HG03558 (cell line): ENCODE measurements around the gene MKI67.
"Not testable (repeated sequence)": the region's sequence is repeated elsewhere in the genome, so short reads cannot be mapped to it uniquely, and the experiment has no call there.

ENCODE experiments used
- ATAC-seq: cut with Tn5 transposase; IDR thresholded peaks from one replicate; pipeline ENCODE4 v1.9.1; 2021; ENCODE audit warnings: moderate number of reproducible peaks; ENCODE audit not compliant: unreplicated experiment; ENCODE audit errors: extremely low read depth

The MKI67 gene

DNA sequence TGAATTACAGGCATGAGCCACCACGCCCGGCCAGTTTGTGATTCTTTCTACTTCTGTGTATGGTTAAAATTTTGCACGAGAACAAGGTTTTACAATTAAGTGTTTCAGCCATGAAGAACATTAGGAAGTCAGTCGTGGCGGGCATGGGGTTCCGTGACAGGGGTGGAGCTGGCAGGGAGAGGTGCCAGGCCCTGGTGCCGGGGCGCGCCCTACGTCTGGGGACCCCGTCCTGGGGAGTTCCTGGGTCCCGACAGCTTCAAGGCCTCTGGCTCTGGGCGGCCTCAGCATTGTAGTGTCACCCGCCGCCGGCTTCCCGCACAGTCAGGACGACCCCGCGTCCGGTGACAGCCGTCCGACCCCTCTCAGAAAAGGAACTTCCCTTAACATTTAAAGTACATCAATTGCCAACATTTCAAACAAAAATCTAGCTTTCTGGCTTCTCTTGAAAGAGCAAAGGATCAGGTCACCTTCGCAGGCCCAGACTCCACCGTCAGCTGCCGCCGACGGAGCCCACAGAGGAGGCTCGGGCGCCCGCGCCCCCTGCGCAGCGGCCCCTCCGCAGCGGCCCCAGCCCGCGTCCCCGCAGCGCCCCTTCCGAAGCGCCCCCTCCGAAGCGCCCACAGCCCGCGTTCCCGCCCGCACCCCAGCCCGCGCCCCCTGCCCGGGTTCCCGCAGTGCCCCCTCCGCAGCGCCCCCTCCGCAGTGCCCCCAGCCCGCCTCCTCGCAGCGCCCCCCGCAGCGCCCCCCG, 23.2 kb upstream of the MKI67 start:
- no peak for ATAC-seq

DNA sequence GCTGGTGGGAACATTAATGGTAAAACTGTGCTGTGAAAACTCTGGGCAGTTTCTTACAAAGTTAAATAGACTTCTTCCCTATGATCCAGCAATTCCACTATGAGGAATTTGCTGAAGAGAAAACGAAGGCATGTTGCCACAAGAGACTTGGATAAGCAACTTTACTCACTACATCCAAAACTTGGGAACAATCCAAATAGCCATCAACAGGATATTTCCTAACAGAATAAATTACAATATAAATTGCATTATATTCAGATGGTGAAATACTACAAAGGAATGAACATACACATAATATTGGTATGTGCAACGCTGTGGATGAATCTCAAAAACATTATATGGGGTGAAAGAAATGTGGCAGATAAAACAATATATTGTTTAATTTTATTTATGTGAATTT, 21.4 kb upstream of the MKI67 start:
- ATAC-seq: no peak

DNA sequence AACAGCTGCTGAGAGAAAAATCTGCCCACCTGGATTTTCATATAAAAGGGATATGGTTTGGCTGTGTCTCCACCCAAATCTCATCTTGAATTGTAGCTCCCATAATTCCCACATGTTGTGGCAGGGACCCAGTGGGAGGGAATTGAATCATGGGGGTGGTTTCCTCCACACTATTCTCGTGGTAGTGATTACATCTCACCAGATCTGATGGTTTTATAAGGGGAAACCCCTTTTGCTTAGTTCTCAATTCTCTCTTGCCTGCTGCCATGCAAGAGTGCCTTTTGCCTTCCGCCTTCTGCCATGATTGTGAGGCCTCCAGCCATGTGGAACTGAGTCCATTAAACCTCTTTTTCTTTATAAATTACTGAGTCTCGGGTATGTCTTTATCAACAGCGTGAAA, 20.8 kb upstream of the MKI67 start:
- ATAC-seq: no peak

DNA sequence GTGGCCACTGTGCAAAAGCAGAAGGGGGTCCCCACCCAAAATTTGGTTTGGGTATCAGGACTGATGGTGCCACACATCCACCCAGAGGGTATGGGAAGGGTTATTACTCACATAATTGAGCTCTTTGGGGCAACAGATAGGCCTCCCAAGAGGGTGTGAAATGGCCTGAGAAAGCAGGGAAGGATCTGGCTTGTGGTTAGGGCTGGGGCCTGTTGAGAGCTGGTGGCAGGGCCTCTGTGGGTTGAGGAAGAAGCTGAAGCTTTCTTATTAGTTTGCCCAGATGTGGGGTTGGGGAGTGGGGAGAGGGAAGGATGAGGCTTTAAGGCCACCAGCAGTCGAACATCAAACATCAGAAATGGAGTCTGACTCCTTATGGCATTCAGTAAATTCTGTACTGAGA, 18.3 kb upstream of the MKI67 start:
- no peak for ATAC-seq

DNA sequence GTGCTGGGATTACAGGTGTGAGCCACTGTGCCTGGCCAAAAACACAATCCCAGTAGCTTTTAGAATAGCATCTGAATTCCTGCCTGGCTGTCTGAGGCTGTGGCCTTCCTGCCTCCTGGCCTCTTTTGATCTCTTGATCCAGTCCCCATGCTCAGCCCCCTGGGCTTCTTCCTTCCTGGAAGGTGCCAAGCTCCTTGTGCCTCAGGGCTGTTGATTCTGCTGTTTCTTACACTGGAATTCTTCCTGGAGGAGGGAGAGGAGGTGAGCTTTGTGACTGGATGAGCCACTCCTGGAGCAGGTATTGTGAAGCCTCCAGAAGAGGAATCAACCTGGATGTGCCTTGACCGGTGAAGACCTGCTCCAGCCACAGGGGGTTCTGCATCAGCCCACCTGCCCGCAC, 17.3 kb upstream of the MKI67 start:
- no peak for ATAC-seq

DNA sequence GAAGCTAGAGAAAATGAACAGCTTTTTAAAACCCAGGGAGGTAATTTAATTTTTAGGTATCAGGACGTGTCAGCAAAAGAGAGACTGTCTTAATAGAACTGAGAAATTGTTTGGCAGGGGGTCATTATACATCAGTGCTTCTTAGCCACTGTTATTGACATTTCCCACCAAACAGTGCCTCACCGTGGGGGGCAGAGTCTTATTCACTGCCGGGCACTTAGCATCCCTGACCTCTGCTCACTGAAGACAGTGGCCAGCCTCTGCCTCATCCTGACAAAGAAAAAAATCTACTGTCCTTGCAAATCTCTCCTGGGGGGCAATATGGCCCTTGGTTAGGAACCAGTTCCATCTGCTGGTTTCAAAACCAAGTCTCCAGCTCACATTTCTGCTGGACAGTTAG, 14.2 kb upstream of the MKI67 start:
- ATAC-seq: no peak

DNA sequence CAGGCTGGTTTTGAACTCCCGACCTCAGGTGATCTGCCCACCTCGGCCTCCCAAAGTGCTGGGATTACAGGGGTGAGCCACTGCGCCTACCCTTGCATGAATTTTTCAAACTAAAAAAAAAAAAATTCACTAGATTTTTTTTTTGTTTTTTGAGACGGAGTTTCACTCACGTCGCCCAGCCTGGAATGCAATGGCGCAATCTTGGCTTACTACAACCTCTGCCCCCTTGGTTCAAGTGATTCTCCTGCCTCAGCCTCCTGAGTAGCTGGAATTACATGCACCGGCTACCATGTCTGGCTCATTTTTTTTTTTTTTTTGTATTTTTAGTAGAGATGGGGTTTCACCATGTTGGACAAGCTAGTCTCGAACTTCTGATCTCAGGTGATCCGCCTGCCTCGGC, 12.2 kb upstream of the MKI67 start:
- ATAC-seq: not testable (repeated sequence)

DNA sequence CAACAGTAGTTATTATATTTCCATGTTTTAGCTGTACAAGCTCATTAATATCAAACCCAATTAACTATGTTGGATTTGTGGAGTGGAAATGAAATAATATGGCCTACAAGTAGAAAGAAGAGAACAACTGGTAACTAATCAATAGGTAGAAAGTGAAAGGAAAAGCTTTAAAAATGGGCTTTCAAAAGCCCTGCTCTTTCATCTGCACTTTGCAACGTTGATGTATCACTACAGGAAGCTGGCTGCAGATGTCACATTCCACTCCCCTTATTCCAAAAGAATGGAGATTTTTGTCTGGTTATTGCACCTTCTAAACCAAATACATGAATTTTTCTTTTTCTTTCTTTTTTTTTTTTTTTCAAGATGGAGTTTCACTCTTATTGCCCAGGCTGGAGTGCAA, 11.7 kb upstream of the MKI67 start:
- ATAC-seq: no peak

DNA sequence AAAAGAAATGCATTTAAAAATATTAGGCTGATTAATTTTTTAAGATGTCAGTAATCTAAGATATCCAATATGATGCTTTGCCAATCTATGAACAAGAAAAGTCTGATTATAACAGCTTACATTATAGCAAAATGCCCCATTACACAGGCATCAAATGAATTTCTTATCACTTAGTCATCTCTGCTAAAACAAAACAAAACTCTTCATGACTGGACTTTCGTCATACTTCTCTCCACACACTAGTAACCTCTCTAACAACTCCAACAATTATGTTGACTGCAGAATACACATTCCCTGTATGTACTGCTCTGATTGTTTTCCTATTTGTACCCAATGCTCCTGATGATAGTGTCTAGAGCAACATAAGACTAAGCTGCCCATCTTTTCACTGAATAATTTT, 3.8 kb upstream of the MKI67 start:
- no peak for ATAC-seq

DNA sequence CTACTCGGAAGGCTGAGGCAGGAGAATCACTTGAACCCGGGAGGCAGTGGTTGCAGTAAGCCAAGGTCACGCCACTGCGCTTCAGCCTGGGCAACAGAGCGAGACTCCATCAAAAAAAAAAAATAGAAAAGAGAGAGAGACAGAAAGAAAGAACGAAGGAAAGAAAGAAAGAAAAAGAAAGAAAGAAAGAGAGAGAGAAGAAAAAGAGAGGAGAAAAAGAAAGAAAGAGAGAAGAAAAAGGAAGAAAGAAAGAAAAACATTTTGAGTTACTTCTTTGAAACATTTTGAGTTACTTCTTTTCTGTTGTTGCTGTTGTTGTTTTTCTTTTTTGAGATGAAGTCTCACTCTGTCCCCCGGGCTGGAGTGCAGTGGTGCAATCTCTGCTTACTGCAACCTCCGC, 2.4 kb upstream of the MKI67 start:
- no peak for ATAC-seq

DNA sequence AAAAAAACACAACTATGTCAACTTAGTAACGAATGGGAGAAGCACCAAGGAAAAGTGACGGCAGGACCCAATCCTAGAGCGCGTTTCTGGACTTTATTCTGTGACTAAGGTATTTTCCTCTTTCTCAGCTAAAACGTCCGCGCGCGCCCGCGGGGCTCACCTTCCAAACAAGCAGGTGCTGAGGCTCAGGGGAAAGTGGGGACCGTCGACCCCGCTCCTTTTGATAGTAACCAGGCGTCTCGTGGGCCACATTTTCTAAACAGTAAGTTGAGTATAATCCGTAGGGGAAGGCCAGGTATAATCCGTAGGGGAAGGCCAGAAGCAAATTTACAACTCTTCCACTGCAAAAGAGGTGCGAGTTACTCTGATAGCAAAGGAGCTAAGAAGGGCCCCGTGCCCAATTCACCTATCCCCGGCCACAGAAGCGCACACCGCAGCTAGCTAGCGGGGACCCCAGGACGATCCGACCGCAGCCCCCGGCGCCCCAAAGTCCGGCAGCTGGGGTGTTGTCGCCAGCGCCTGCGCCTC, 743 bp downstream of the MKI67 start:
- ATAC-seq: no peak

DNA sequence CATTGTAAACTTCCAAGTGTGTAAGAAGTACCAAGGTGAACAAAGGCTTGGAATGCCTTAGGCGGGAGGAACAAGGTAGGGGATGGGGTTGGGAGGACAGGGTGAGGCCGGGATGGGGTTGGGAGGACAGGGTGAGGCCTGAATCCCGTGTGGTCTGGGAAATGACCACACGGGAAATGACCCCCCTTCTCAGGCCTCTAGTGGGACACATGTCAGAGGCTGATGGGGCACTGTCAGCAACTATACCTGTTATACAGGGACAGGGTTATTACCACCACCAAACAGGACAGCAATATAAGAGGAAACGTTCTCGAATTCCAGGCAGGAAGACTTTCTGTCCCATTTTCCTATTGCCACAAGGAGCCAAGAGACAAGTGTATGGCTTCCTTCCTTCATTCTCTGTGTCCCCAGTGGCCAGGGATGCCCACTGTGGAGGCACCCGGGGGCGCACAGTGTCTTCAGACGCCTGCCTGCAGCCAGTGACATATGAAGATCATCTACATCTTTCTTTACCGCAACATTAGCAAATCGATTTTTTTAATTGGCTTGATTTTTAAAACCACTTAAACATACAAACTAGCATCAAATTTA, 1.3 kb downstream of the MKI67 start:
- no peak for ATAC-seq

DNA sequence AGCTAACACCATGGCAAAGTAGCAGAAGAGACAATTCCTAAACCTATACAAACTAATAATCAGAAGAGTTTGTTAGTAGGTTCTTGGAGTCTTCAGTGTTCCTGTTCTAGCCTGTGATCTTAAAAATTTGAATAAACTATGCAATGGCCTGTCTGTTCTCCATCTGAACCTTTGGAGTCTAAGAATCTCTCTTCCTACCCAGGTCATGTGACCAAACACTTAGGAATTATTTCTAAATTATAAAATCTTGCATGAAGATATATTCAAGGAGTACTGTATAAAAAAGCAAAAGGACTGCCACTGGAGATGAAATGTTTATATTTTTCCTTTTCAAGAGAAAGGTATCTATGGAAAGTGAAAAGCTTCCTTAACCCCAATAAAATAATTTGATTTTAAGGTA, 2.4 kb downstream of the MKI67 start:
- ATAC-seq: no peak

DNA sequence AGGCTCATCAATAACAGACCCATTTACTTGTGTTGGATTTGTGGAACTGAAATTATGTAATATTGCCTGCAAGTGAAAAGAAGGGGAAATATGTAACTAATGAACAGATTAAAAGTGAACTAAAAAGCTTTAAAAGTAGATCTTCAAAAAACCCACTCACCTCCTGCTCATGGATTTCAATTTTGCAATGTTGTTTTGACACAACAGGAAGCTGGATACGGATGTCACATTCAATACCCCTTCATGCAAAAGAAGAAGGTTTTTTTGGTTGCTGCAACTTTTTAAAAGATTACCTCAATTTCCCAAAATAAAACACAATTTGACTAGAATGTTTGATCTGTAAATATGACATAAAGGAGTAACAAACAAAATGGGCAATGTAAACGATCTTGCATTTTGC, 3.3 kb downstream of the MKI67 start:
- ATAC-seq: no peak

DNA sequence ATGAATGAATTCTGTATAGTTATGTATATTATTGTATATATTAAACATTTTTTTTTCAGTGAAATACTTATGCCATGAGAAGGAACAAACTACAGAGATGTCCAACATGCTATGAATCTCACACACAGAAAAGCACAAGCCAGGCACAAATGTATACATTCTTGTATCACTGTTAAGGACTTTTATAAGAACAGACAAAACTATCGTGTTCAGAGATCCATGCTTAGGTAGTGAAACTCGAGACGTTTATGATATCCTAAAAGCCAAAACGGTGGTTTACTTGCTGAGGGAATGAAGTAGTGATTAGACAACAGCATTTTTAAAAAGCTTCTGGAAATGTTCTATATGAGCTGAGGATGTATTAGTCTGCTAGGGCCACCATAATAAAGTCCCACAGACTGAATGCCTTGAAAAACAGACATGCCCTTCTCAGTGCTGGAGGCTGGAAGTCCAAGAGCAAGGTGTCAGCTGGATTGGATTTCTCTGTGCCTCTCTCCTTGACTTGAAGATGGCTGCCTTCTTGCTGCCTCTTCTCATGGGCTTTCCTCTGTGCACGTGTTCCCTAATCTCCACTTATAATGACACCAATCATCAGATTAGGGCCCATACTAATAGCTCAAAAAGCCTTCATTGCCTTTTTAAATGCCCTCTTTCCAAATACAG, 4.3 kb downstream of the MKI67 start:
- ATAC-seq: no peak

DNA sequence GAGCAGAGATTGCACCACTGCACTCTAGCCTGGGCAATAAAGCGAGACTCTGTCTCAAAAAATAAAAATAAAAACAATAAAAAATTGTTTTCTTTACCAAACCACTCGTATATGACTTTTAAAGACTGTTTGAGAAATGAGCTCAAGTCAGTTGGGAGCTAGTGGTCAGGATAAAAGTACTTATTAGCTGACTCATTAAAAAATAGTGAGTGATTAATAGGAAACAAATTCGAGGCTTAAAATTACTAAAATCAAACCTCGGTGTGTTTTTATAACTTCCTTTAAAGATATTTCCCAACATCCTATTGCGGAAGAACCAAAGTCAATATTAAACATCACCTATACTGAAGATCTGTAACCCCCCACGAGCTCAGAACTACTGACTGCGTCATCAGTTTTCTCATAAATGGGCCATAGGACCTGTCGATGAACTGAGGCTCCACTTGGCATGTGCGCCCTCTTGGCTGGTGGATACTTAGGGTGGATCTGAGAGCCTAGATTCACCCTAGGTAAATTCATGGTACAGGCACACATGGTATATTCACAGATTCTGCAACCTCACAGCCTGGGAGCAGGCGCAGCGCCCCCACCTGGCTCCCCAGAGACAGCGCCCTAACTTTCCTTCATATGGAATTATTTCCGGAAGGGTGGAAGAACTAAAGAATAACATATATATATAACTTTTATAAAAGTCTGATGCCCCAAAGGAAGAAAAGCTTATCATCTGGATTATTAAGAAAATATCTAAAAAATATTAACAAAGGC, 9.2 kb downstream of the MKI67 start:
- no peak for ATAC-seq

DNA sequence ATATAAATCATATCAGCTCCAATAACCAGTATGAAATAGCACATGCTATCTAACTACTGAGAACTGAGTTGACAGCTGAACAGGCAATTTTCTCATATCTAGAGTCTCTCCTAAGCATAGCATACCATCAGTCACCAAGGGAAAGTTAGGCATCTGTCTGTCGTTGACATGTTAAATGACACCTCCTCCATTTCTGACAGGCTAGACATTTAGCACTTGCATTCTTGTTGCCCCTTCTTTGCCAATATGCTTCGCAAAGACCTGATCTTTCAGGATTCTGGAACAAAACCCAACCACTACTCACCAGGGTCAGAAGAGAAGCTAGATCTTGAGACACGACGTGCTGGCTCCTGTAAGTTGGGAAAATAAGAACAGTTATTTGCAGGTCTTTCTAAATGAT, 10.0 kb downstream of the MKI67 start:
- no peak for ATAC-seq

DNA sequence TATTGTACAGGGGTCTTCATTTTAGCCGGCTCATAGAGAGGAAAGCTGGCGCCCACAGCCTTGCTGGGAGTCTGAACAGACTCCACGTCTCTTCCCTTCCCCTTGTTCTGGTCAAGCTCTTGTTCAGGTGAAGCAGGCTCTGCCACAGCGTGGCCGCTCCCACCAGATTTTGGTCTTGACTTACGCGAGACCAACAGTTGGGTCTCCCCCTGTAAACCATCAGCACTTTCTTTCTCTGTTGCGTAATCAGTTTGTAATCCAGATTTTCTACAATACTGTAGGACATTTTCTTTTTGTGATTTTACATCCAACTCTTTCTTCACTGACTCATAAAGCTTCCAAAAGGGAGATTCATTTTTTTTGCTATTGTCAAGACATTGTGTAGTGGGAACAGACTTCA, 10.9 kb downstream of the MKI67 start:
- ATAC-seq: no peak

DNA sequence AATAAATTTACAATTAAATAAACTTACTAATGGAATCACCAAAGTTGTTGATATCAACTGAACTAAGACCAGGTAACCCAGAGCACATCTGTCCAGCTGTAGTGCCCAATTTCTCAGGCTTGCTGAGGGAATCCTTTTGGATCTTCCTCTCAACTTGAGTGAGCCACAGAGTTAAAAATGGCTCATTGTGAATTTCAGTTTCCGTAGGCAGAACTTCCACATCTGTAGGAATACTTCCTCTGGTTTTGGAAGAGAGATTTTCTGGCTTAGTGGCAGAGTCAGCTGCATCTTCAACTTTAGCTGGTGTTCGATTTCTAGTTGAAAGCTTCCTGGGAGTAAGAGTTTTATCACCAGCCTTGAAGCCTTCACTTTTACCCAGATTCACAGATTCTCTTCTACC, 11.3 kb downstream of the MKI67 start:
- ATAC-seq: no peak

DNA sequence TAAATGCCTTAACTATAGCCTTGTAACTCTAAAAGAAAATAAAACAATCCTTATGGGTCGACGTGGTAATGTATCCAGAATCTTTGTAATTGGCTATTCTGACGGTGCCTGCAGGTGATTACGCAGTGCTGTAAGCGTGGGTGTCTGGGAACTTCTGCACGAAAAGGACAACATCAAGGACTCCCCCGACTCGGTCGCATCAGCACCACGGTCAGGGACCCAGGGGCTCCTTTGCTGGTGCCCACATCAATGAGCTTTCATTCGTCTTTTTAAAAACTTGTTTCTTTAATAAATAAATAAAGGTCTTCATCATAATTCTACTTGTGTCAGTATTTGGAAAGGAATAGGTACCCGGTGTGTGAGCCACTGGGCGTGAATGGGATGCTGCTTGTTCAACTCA, 13.2 kb downstream of the MKI67 start:
- no peak for ATAC-seq

DNA sequence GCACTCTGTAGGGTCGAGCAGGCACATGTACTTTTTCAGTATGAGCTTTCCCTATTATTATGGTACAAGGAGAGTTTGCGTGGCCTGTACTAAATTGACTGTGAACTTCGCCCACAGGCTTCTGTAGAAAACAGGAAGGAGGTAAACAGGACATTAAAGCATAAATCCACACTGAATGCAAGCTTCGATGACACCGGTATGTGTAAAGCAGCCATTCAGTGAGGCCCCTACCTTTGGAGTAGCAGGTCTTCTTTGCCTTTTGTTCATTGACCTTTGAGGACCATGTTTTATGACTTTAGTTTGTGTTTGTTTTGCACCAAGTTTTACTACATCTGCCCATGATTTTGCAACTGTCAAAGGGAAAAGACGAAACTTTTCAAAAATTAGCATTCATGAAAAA, 14.5 kb downstream of the MKI67 start:
- ATAC-seq: no peak
